Chondrocyte (in vitro differentiated cells): ENCODE data around the gene PTPN4. TPM values are rescaled to one million over a fixed set of nuclear protein-coding genes. Genes with fewer than 3 reads are reported as not detected.

Experiments
- DNase-seq: peaks from one replicate; pipeline ENCODE4 v3.0.0; 2021; ENCODE audit warnings: mixed read lengths, low spot score
- H3K27ac Mint-ChIP-seq: one replicate; pipeline ENCODE4 v1.8.0; 2021; ENCODE audit warnings: mild to moderate bottlenecking, moderate library complexity, mixed read lengths; ENCODE audit not compliant: unreplicated experiment
- H3K27me3 Mint-ChIP-seq: 2 replicates; pipeline ENCODE4 v1.8.0; 2021; ENCODE audit warnings: low read depth, mixed read lengths
- H3K36me3 Mint-ChIP-seq: 2 replicates; pipeline ENCODE4 v1.8.0; 2021; ENCODE audit warnings: low read depth, mixed read lengths
- H3K4me1 Mint-ChIP-seq: 2 replicates; pipeline ENCODE4 v1.8.0; 2021; ENCODE audit warnings: low read depth, mild to moderate bottlenecking, mixed read lengths
- H3K4me3 Mint-ChIP-seq: one replicate; pipeline ENCODE4 v1.8.0; 2021; ENCODE audit warnings: mild to moderate bottlenecking, moderate library complexity, mixed read lengths; ENCODE audit not compliant: unreplicated experiment
- H3K9me3 Mint-ChIP-seq: 2 replicates; pipeline ENCODE4 v1.8.0; 2021; ENCODE audit warnings: low read depth, mixed read lengths
- CTCF ChIP-seq: fragments of 200-600 bp; sonication (generic); IDR thresholded peaks from 2 replicates; pipeline ENCODE4 v1.5.0; 2021; ENCODE audit warnings: antibody characterized with exemption, mild to moderate bottlenecking, moderate library complexity
- total RNA-seq: library from RNA; stranded (reverse); gene quantifications from 3 replicates; pipeline ENCODE4 v1.2.1, GENCODE V29; 2021

The PTPN4 gene
- total RNA-seq, 1 donor from 2014 or later, result 24.2 TPM

- H3K27me3 Mint-ChIP-seq, result no peaks in the 10 kb centered on the region
- TF ChIP-seq CTCF, result no peak
- no peaks in the 10 kb centered on the region for H3K4me1 Mint-ChIP-seq
- peaks cover 12% of the 10 kb centered on the region for H3K9me3 Mint-ChIP-seq
- H3K27ac Mint-ChIP-seq, result no peak overlapping the region
- no peak overlapping the region for H3K4me3 Mint-ChIP-seq
- DNase-seq, result no peak
- H3K36me3 Mint-ChIP-seq, result peaks cover 12% of the 10 kb centered on the region
Measured at GRCh38 chr2:119914266-119914665, 154.5 kb downstream of the PTPN4 start.

GRCh38 chr2:119921825-119922224 is 162.1 kb downstream of the PTPN4 start:
- no peak for DNase-seq
- Mint-ChIP-seq H3K9me3 (no peaks in the 10 kb centered on the region), H3K36me3 (no peaks in the 10 kb centered on the region), H3K4me1 (no peaks in the 10 kb centered on the region), H3K4me3 (no peak overlapping the region), H3K27me3 (no peaks in the 10 kb centered on the region), H3K27ac (no peak overlapping the region)
- no peak for TF ChIP-seq CTCF

- TF ChIP-seq CTCF, result no peak
- Mint-ChIP-seq H3K4me1 (no peaks in the 10 kb centered on the region), H3K27me3 (no peaks in the 10 kb centered on the region), H3K9me3 (no peaks in the 10 kb centered on the region), H3K4me3 (no peak overlapping the region), H3K36me3 (peaks cover under 1% of the 10 kb centered on the region), H3K27ac (no peak overlapping the region)
- no peak for DNase-seq
Measured at GRCh38 chr2:119922699-119923098, 163.0 kb downstream of the PTPN4 start.

GRCh38 chr2:119929537-119929936 is 169.8 kb downstream of the PTPN4 start:
- H3K36me3 Mint-ChIP-seq, result peaks cover 1% of the 10 kb centered on the region
- no peak for DNase-seq
- H3K27me3 Mint-ChIP-seq, result no peaks in the 10 kb centered on the region
- H3K9me3 Mint-ChIP-seq, result no peaks in the 10 kb centered on the region
- H3K27ac Mint-ChIP-seq, result no peak overlapping the region
- no peaks in the 10 kb centered on the region for H3K4me1 Mint-ChIP-seq
- TF ChIP-seq CTCF, result no peak
- no peak overlapping the region for H3K4me3 Mint-ChIP-seq

- Mint-ChIP-seq H3K36me3 (peaks cover 2% of the 10 kb centered on the region), H3K27ac (no peak overlapping the region), H3K4me1 (no peaks in the 10 kb centered on the region), H3K9me3 (no peaks in the 10 kb centered on the region), H3K27me3 (no peaks in the 10 kb centered on the region), H3K4me3 (no peak overlapping the region)
- no peak for TF ChIP-seq CTCF
- no peak for DNase-seq
Measured at GRCh38 chr2:119932809-119933208, 173.1 kb downstream of the PTPN4 start.
